ENCODE data around the gene P4HB.

GRCh38 chr17:81878294-81878693, 18.0 kb upstream of the P4HB start:
- TF ChIP-seq TAF1 (IDR thresholded peaks at IDR 0.05; ENCODE audit: low read depth) (no peak), EGR1 (IDR thresholded peaks at IDR 0.05) (no peak), RAD21 (IDR thresholded peaks at IDR 0.05; ENCODE audit: low read depth) (no peak), CREB1 (IDR thresholded peaks at IDR 0.05; ENCODE audit: low read depth) (no peak), YY1 (IDR thresholded peaks at IDR 0.05; ENCODE audit: low read depth) (no peak), EP300 (IDR thresholded peaks at IDR 0.05; ENCODE audit: borderline replicate concordance) (no peak)
- TF ChIP-seq, protein P1, sequence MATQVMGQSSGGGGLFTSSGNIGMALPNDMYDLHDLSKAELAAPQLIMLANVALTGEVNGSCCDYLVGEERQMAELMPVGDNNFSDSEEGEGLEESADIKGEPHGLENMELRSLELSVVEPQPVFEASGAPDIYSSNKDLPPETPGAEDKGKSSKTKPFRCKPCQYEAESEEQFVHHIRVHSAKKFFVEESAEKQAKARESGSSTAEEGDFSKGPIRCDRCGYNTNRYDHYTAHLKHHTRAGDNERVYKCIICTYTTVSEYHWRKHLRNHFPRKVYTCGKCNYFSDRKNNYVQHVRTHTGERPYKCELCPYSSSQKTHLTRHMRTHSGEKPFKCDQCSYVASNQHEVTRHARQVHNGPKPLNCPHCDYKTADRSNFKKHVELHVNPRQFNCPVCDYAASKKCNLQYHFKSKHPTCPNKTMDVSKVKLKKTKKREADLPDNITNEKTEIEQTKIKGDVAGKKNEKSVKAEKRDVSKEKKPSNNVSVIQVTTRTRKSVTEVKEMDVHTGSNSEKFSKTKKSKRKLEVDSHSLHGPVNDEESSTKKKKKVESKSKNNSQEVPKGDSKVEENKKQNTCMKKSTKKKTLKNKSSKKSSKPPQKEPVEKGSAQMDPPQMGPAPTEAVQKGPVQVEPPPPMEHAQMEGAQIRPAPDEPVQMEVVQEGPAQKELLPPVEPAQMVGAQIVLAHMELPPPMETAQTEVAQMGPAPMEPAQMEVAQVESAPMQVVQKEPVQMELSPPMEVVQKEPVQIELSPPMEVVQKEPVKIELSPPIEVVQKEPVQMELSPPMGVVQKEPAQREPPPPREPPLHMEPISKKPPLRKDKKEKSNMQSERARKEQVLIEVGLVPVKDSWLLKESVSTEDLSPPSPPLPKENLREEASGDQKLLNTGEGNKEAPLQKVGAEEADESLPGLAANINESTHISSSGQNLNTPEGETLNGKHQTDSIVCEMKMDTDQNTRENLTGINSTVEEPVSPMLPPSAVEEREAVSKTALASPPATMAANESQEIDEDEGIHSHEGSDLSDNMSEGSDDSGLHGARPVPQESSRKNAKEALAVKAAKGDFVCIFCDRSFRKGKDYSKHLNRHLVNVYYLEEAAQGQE (IDR thresholded peaks at IDR 0.05; ENCODE audit: low read depth), result no peak
